Activated CD8-positive, alpha-beta T cell treated with anti-CD3 and anti-CD28 coated beads for 36 hours (primary cell): ENCODE data around the gene RPL22. TPM values are rescaled to one million over a fixed set of nuclear protein-coding genes. Genes with fewer than 3 reads are reported as not detected.
A peak's percentile ranks its signal among the peaks of the same experiment; 100 is the strongest.

Experiments
- ATAC-seq: fragments of 200-7000 bp; cut with Tn5 transposase; one replicate; pipeline ENCODE4 v1.10.0; 2021; ENCODE audit warnings: mild to moderate bottlenecking, moderate library complexity
- CTCF ChIA-PET: fragments of 350-600 bp; sonication (Branson Sonifier 250); formaldehyde crosslinking; loops from one replicate; lab custom pipeline; 2021; ENCODE audit warnings: antibody characterized with exemption; lab: Charles Lee
- POLR2A ChIA-PET: fragments of 350-600 bp; sonication (Branson Sonifier 250); formaldehyde crosslinking; loops from one replicate; lab custom pipeline; 2021; ENCODE audit warnings: antibody characterized with exemption; lab: Charles Lee
- DNase-seq: peaks from one replicate; pipeline ENCODE4 v3.0.0-alpha.2; 2020
- H3K27ac Mint-ChIP-seq: one replicate; pipeline ENCODE4 v1.8.0; 2021; ENCODE audit warnings: mild to moderate bottlenecking, mixed read lengths
- H3K27me3 Mint-ChIP-seq: one replicate; pipeline ENCODE4 v1.8.0; 2021; ENCODE audit warnings: mixed read lengths
- H3K36me3 Mint-ChIP-seq: one replicate; pipeline ENCODE4 v1.8.0; 2021; ENCODE audit warnings: low read depth, mixed read lengths
- H3K4me1 Mint-ChIP-seq: one replicate; pipeline ENCODE4 v1.8.0; 2021; ENCODE audit warnings: low read depth, mixed read lengths
- H3K4me3 Mint-ChIP-seq: one replicate; pipeline ENCODE4 v1.8.0; 2021; ENCODE audit warnings: mild to moderate bottlenecking, moderate library complexity, mixed read lengths
- H3K9me3 Mint-ChIP-seq: one replicate; pipeline ENCODE4 v1.8.0; 2021; ENCODE audit warnings: mixed read lengths
- intact Hi-C: fragments of 100-400 bp; cut with micrococcal nuclease; formaldehyde crosslinking; loops from one replicate; pipeline ENCODE4 v1.10.0; 2022
- total RNA-seq, 2 experiments: library from RNA; stranded (reverse); gene quantifications; one replicate each; pipeline ENCODE4 v1.2.3, GENCODE V29; 2021
- TF ChIP-seq, protein P1 (sequence below): fragments of 200-600 bp; IDR thresholded peaks from one replicate; pipeline ENCODE4 v1.8.0; 2022; ENCODE audit warnings: antibody characterized with exemption, mild to moderate bottlenecking

The RPL22 gene
- total RNA-seq, 2 experiments from 2014 or later: 372 to 473 TPM

DNA sequence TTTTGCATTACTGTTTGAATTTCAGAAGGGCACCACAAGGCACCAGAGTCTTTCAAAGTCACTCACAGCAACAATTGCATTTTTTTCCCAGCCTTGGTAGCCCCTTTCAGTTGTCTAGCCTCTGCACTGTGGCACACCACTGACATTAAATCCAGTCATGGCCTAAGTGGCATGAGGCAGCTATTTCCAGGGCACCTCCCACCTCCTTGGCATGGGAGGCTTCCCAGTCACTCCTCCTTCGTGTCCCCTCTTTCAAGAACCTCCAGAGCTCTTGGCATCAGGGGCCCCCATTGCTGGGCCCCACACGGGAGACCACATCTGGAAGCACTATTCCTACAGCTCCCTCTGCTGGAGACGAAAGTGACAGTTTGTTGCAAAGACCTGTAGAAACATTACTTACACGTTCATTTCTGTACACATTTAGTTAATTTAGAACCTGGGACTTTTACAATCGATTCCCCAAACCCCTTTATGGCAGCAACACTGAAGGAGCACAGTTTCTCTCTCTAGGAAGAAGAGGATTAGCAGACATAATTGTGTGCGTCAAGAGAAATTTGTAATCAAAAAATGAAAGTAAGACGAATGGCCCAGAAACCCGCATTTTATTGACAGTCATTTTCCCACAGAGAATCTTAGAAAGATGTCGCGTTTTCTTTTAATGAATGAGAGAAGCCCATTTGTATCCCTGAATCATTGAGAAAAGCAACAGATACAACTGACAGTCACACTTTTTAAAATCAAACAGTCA, 13.6 kb downstream of the RPL22 start:
- TF ChIP-seq, protein P1, sequence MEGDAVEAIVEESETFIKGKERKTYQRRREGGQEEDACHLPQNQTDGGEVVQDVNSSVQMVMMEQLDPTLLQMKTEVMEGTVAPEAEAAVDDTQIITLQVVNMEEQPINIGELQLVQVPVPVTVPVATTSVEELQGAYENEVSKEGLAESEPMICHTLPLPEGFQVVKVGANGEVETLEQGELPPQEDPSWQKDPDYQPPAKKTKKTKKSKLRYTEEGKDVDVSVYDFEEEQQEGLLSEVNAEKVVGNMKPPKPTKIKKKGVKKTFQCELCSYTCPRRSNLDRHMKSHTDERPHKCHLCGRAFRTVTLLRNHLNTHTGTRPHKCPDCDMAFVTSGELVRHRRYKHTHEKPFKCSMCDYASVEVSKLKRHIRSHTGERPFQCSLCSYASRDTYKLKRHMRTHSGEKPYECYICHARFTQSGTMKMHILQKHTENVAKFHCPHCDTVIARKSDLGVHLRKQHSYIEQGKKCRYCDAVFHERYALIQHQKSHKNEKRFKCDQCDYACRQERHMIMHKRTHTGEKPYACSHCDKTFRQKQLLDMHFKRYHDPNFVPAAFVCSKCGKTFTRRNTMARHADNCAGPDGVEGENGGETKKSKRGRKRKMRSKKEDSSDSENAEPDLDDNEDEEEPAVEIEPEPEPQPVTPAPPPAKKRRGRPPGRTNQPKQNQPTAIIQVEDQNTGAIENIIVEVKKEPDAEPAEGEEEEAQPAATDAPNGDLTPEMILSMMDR: peak; percentile 56
- ATAC-seq (no peak), DNase-seq (peak; percentile 58)
- Mint-ChIP-seq H3K27me3 (peaks cover 12% of the 10 kb centered on the region), H3K4me3 (no peak overlapping the region), H3K27ac (no peak overlapping the region), H3K36me3 (peaks cover 48% of the 10 kb centered on the region), H3K4me1 (peaks cover 57% of the 10 kb centered on the region), H3K9me3 (no peaks in the 10 kb centered on the region)
- ChIA-PET POLR2A (interaction anchor here (0.7 to 3.8 kb wide), 7 partner anchors 8 to 160 kb away, joined by 3 to 21 read pairs (median 3); partner anchors contain the start of gene RPL22), CTCF (interaction anchor here (0.6 to 1.8 kb wide), 12 partner anchors 9 to 151 kb away, joined by 3 to 14 read pairs (median 4); partner anchors contain the start of gene RNF207)
- intact Hi-C loops: no loop called here

DNA sequence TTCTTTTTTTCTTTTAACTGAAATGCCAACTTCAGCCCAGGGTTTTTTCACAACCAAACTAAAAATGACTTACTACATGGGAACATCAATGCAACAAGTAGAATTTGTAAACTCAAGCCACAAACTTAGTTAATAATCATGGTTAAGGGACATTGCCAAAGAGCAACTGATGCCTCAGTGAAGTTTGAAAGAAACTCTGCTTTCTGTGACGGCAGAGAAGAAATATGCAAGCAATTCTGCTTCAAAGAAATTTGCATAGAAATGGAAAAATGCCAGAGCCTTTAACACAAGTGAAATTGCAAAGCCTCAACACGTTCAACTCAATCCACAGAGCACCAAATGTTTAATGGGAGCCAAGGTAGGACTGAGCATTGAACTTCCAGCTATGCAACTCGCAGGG, 14.2 kb downstream of the RPL22 start:
- peaks cover 44% of the 10 kb centered on the region for H3K36me3 Mint-ChIP-seq
- no peak overlapping the region for H3K27ac Mint-ChIP-seq
- ChIA-PET POLR2A (interaction anchor here (0.7 to 3.8 kb wide), 7 partner anchors 9 to 159 kb away, joined by 3 to 21 read pairs (median 3); partner anchors contain the start of gene RPL22), CTCF (interaction anchor here (0.6 to 1.8 kb wide), 12 partner anchors 8 to 150 kb away, joined by 3 to 14 read pairs (median 4); partner anchors contain the start of gene RNF207)
- no peak overlapping the region for H3K4me3 Mint-ChIP-seq
- H3K9me3 Mint-ChIP-seq: no peaks in the 10 kb centered on the region
- H3K4me1 Mint-ChIP-seq: peaks cover 56% of the 10 kb centered on the region
- DNase-seq: no peak
- intact Hi-C loops: no loop called here
- no peak for ATAC-seq
- peaks cover 15% of the 10 kb centered on the region for H3K27me3 Mint-ChIP-seq
- TF ChIP-seq, protein P1: no peak

DNA sequence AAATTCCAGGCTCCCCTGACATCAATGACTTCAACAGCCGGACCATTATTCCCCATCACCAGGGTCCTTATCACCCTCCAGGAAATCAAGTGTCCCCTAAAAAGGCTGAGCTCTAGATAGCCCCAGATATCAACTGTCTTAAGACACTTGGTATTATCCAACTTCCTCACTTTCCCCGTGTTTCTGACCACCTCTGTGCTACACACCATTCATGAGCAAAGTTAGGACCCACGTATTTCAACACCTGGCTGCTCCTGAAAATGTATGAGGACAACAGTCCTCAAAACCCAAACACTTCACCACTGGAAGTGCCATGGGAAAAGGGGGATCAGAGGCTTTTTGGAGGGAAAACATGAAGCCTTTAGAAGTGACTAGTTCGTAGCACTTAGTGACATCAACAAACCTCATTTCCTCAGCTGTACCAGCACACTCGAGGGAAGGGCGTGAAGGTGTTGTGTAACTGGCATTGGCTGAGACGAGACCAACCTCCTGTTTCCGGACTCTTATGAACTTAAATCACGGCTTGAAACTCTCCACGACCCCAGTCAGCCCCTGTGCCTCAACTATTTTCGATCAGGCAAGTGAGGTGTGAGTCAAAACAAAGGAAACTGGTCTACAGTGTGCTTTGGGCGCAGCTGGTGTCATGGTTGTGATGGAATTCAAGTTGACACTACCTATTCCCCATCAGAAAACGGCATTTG, 15.2 kb downstream of the RPL22 start:
- Mint-ChIP-seq H3K27me3 (peaks cover 15% of the 10 kb centered on the region), H3K4me3 (no peak overlapping the region), H3K9me3 (no peaks in the 10 kb centered on the region), H3K36me3 (peaks cover 40% of the 10 kb centered on the region), H3K4me1 (peaks cover 52% of the 10 kb centered on the region), H3K27ac (peak overlapping the region; percentile 53)
- CTCF ChIA-PET: interaction anchor here (1.5 to 1.8 kb wide), 3 partner anchors 10 to 43 kb away, joined by 4 to 14 read pairs (median 14); no protein-coding TSS in a partner anchor
- TF ChIP-seq, protein P1: no peak
- intact Hi-C loops: no loop called here
- POLR2A ChIA-PET: interaction anchor here (0.6 to 3.8 kb wide), 6 partner anchors 10 to 158 kb away, joined by 3 to 21 read pairs (median 3); partner anchors contain the start of gene RPL22
- DNase-seq (no peak), ATAC-seq (no peak)

DNA sequence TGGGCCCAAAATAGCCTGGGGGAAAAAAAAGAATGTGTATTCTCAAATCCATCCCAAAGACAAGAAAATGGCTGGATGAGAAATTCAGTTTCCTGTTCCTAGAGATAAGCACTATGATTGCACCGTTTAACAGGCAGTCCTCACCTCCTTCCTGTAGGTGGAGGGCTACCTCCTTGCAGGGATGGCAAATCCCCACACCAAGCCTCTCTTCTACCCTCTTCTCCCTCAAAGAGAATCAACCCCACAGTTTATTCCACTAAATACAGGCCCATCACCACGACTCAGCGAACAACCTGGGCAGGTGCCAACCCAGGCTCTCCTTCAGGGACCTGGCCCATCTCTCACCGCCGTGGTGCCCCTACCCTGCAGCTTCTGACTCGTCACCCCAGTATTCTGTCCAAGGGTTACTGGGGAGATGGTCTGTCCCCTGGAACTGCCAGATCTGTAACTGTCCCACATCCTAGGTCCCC, 15.8 kb downstream of the RPL22 start:
- Mint-ChIP-seq H3K4me1 (peaks cover 49% of the 10 kb centered on the region), H3K27me3 (peaks cover 20% of the 10 kb centered on the region), H3K27ac (peak overlapping the region; percentile 40), H3K4me3 (no peak overlapping the region), H3K36me3 (peaks cover 34% of the 10 kb centered on the region), H3K9me3 (no peaks in the 10 kb centered on the region)
- DNase-seq: no peak
- TF ChIP-seq, protein P1: no peak
- POLR2A ChIA-PET: interaction anchor here (0.6 to 3.8 kb wide), 3 partner anchors 15 to 153 kb away, joined by 3 to 21 read pairs (median 3); partner anchors contain the start of gene RPL22
- intact Hi-C loops: no loop called here
- CTCF ChIA-PET: interaction anchor here (1.3 to 1.5 kb wide), 2 partner anchors 9 to 14 kb away, joined by 3 read pairs; no protein-coding TSS in a partner anchor
- ATAC-seq: no peak
